SU-DHL-6 (cell line): ENCODE measurements around the gene ZBTB24.

Experiments used
- H2AFZ ChIP-seq: fragments of 200-600 bp; sonication (generic); 2 replicates; pipeline ENCODE4 v1.6.1; 2014; ENCODE audit warnings: low read depth, mild to moderate bottlenecking, moderate library complexity, mixed read lengths, antibody characterized with exemption, low read length; ENCODE audit not compliant: severe bottlenecking
- H3F3A ChIP-seq: fragments of 200-600 bp; shearing (Covaris generic); 2 replicates; pipeline ENCODE4 v1.6.0; 2016; ENCODE audit warnings: antibody characterized with exemption, mild to moderate bottlenecking; ENCODE audit not compliant: insufficient read depth
- H3K27ac ChIP-seq: fragments of 200-600 bp; sonication (generic); 2 replicates; pipeline ENCODE4 v1.5.1; 2016; ENCODE audit warnings: low read depth, mild to moderate bottlenecking, low read length, moderate library complexity, mixed read lengths
- H3K27me3 ChIP-seq: fragments of 200-600 bp; sonication (generic), shearing (Covaris generic); 2 replicates; pipeline ENCODE4 v1.6.0; 2014; ENCODE audit warnings: mild to moderate bottlenecking, low read length
- H3K36me3 ChIP-seq: fragments of 200-600 bp; sonication (generic); 2 replicates; pipeline ENCODE4 v1.6.1; 2014; ENCODE audit warnings: mild to moderate bottlenecking, low read length, mixed read lengths
- H3K4me2 ChIP-seq: fragments of 300-600, 200-600 bp; shearing (Covaris generic), sonication (generic); 2 replicates; pipeline ENCODE4 v1.6.0; 2014; ENCODE audit warnings: low read length, low read depth, mild to moderate bottlenecking; ENCODE audit not compliant: poor library complexity, severe bottlenecking
- H3K4me3 ChIP-seq: fragments of 200-600 bp; sonication (generic); 2 replicates; pipeline ENCODE4 v1.5.1; 2014; ENCODE audit warnings: antibody characterized with exemption, low read length, mild to moderate bottlenecking, mixed read lengths; ENCODE audit not compliant: insufficient read depth, poor library complexity, severe bottlenecking
- H3K79me2 ChIP-seq: fragments of 200-600 bp; sonication (generic); 2 replicates; pipeline ENCODE4 v1.6.1; 2014; ENCODE audit warnings: mild to moderate bottlenecking, low read length, moderate library complexity; ENCODE audit not compliant: insufficient read depth
- H3K9ac ChIP-seq: fragments of 200-600 bp; sonication (generic); 2 replicates; pipeline ENCODE4 v1.7.0; 2014; ENCODE audit warnings: mild to moderate bottlenecking, low read length
- H3K9me2 ChIP-seq: fragments of 200-600 bp; sonication (generic); replicated peaks from 2 replicates; pipeline ENCODE4 v1.6.1; 2014; ENCODE audit warnings: low read length; ENCODE audit not compliant: insufficient read depth
- H3K9me3 ChIP-seq: fragments of 200-600 bp; sonication (generic); 2 replicates; pipeline ENCODE4 v1.6.1; 2014; ENCODE audit warnings: low read length, mixed read lengths; ENCODE audit not compliant: insufficient read depth
- H4K20me1 ChIP-seq: fragments of 200-600 bp; sonication (generic); 2 replicates; pipeline ENCODE4 v1.6.1; 2014; ENCODE audit warnings: low read depth, mild to moderate bottlenecking, antibody characterized with exemption, low read length, moderate library complexity, mixed read lengths
- EZH2phosphoT487 ChIP-seq: fragments of 200-600 bp; sonication (generic), shearing (Covaris generic); conservative IDR thresholded peaks from 2 replicates; pipeline ENCODE4 v1.6.1; 2018; ENCODE audit warnings: mild to moderate bottlenecking, antibody characterized with exemption, low read length, moderate library complexity, mixed read lengths
- TF ChIP-seq, protein P1 (sequence below): fragments of 200-600 bp; sonication (generic); IDR thresholded peaks from one replicate; pipeline ENCODE4 v1.5.1; 2017; ENCODE audit warnings: antibody characterized with exemption, mild to moderate bottlenecking, low read length, moderate library complexity; ENCODE audit not compliant: insufficient read depth, poor library complexity, severe bottlenecking

The ZBTB24 gene

GRCh38 chr6:109496036-109496772 is 13.2 kb upstream of the ZBTB24 start:
- H3K4me2 ChIP-seq, result no peak overlapping the region
- no peaks in the 10 kb centered on the region for H3K9me3 ChIP-seq
- H3K27ac ChIP-seq, result no peak overlapping the region
- no peaks in the 10 kb centered on the region for H3K36me3 ChIP-seq
- H4K20me1 ChIP-seq, result no peaks in the 10 kb centered on the region
- H3K4me3 ChIP-seq, result no peak overlapping the region
- H3K79me2 ChIP-seq, result no peaks in the 10 kb centered on the region
- no peak overlapping the region for H3K9ac ChIP-seq
- H2AFZ ChIP-seq, result no peak overlapping the region
- TF ChIP-seq EZH2phosphoT487, result no peak
- TF ChIP-seq, protein P1, sequence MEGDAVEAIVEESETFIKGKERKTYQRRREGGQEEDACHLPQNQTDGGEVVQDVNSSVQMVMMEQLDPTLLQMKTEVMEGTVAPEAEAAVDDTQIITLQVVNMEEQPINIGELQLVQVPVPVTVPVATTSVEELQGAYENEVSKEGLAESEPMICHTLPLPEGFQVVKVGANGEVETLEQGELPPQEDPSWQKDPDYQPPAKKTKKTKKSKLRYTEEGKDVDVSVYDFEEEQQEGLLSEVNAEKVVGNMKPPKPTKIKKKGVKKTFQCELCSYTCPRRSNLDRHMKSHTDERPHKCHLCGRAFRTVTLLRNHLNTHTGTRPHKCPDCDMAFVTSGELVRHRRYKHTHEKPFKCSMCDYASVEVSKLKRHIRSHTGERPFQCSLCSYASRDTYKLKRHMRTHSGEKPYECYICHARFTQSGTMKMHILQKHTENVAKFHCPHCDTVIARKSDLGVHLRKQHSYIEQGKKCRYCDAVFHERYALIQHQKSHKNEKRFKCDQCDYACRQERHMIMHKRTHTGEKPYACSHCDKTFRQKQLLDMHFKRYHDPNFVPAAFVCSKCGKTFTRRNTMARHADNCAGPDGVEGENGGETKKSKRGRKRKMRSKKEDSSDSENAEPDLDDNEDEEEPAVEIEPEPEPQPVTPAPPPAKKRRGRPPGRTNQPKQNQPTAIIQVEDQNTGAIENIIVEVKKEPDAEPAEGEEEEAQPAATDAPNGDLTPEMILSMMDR, result no peak
- no peaks in the 10 kb centered on the region for H3K9me2 ChIP-seq
- H3F3A ChIP-seq, result no peaks in the 10 kb centered on the region
- no peaks in the 10 kb centered on the region for H3K27me3 ChIP-seq

GRCh38 chr6:109493865-109494264 is 10.8 kb upstream of the ZBTB24 start:
- Histone ChIP-seq H3K79me2 (no peaks in the 10 kb centered on the region), H3F3A (no peaks in the 10 kb centered on the region), H3K4me3 (no peak overlapping the region), H3K9me3 (no peaks in the 10 kb centered on the region), H3K9ac (no peak overlapping the region), H3K4me2 (no peak overlapping the region), H2AFZ (no peak overlapping the region), H4K20me1 (no peaks in the 10 kb centered on the region), H3K27me3 (no peaks in the 10 kb centered on the region), H3K9me2 (no peaks in the 10 kb centered on the region), H3K27ac (no peak overlapping the region), H3K36me3 (no peaks in the 10 kb centered on the region)
- no peak for TF ChIP-seq EZH2phosphoT487
- TF ChIP-seq, protein P1, result no peak

- H3K36me3 ChIP-seq, result no peaks in the 10 kb centered on the region
- no peaks in the 10 kb centered on the region for H3K27me3 ChIP-seq
- TF ChIP-seq, protein P1, result no peak
- TF ChIP-seq EZH2phosphoT487, result no peak
- H3K9me2 ChIP-seq, result no peaks in the 10 kb centered on the region
- no peak overlapping the region for H3K4me2 ChIP-seq
- no peak overlapping the region for H3K9ac ChIP-seq
- H3K79me2 ChIP-seq, result no peaks in the 10 kb centered on the region
- no peaks in the 10 kb centered on the region for H4K20me1 ChIP-seq
- H3K27ac ChIP-seq, result no peak overlapping the region
- no peak overlapping the region for H2AFZ ChIP-seq
- no peak overlapping the region for H3K4me3 ChIP-seq
- no peaks in the 10 kb centered on the region for H3K9me3 ChIP-seq
- no peaks in the 10 kb centered on the region for H3F3A ChIP-seq
Observed at GRCh38 chr6:109491207-109491938, 8.4 kb upstream of the ZBTB24 start.
